ENCODE measurements around the gene ARHGEF3.
"Not testable (repeated sequence)": the region's sequence is repeated elsewhere in the genome, so short reads cannot be mapped to it uniquely, and the experiment has no call there.

The ARHGEF3 gene

DNA sequence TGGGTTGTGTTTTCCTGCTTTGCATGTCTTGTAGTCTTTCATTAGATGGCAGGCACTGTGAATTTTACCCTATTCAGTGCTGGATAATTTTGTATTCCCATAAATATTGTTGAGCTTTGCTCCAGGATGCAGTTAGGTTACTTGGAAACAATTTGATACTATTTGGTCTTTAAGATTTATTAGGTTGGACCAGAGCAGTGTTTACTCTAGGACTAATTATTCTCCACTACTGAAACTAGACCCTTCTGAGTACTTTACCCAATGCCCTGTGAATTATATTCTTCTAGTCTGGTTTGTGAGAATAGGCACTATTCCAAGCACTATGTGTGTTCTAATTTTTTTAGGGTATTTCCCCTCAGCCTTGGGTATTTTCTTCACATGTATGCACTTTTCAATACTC lies 80.9 kb downstream of the ARHGEF3 start:
- Histone ChIP-seq H3K36me3 (ENCODE audit: control insufficient read depth, insufficient read depth, low read length) (no peaks in the 10 kb centered on the region), H3K9ac (ENCODE audit: low read length) (no peak overlapping the region), H3K27ac (ENCODE audit: low read depth, low read length) (no peak overlapping the region), H3K4me1 (ENCODE audit: control insufficient read depth, insufficient read depth, low read length) (no peaks in the 10 kb centered on the region), H3K4me3 (ENCODE audit: low read length) (no peak overlapping the region), H3K27me3 (ENCODE audit: control insufficient read depth, insufficient read depth, low read length) (no peaks in the 10 kb centered on the region)

DNA sequence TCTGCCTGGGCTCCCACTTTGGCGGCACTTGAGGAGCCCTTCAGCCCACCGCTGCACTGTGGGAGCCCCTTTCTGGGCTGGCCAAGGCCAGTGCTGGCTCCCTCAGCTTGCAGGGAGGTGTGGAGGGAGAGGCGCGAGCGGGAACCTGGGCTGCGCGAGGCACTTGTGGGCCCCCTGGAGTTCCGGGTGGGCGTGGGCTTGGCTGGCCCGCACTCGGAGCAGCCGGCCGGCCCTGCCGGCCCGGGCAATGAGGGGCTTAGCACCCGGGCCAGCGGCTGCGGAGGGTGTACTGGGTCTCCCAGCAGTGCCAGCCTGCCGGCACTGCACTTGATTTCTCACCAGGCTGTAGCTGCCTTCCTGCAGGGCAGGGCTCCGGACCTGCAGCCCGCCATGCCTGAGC lies 82.9 kb downstream of the ARHGEF3 start:
- not testable (repeated sequence) for H3K4me1 ChIP-seq (ENCODE audit: control insufficient read depth, insufficient read depth, low read length); H3K9ac ChIP-seq (ENCODE audit: low read length); H3K36me3 ChIP-seq (ENCODE audit: control insufficient read depth, insufficient read depth, low read length)

DNA sequence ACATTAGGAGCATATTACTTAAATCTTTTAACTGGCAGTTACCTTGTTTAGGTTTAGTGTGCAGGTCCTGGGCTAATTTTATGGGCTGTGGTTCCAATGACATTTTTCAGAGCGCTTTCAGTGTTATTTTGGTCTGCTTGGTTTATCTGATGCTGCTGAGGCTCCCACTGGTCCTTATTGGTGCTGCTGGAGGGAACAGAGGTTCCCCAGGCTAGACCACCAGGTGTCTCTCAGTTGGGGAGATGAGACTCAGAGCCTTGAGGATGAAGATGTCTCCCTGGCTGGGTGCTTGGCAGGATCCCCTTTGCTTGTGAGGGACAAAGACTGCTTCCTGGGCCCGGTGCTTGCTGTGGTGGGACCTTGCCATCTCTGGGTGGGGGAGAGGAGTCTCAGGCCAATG lies 90.4 kb downstream of the ARHGEF3 start:
- H3K27me3 ChIP-seq (ENCODE audit: control insufficient read depth, insufficient read depth, low read length), result no peaks in the 10 kb centered on the region
- H3K27ac ChIP-seq (ENCODE audit: low read depth, low read length), result no peak overlapping the region
- no peak overlapping the region for H3K9ac ChIP-seq (ENCODE audit: low read length)
- H3K36me3 ChIP-seq (ENCODE audit: control insufficient read depth, insufficient read depth, low read length), result no peaks in the 10 kb centered on the region
- H3K4me1 ChIP-seq (ENCODE audit: control insufficient read depth, insufficient read depth, low read length), result no peaks in the 10 kb centered on the region
- no peak overlapping the region for H3K4me3 ChIP-seq (ENCODE audit: low read length)

More for the DNA sequence above, 82.9 kb downstream of the ARHGEF3 start:
- H3K27me3 ChIP-seq (ENCODE audit: control insufficient read depth, insufficient read depth, low read length); H3K27ac ChIP-seq (ENCODE audit: low read depth, low read length); H3K4me3 ChIP-seq (ENCODE audit: low read length): not testable (repeated sequence)

DNA sequence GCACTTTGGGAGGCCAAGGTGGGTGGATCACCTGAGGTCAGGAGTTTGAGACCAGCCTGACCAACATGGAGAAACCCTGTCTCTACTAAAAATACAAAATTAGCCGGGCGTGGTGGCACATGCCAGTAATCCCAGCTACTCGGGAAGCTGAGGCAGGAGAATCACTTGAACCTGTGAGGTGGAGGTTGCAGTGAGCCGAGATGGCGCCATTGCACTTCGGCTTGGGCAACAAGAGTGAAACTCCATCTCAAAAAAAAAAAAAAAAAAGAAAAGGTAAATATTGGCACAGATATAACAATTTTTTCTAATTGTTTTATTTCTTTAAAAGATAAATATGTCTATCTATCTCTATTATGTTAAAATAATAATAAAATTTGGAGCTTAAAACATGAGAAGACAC lies 94.3 kb downstream of the ARHGEF3 start:
- H3K27me3 ChIP-seq (ENCODE audit: control insufficient read depth, insufficient read depth, low read length); H3K9ac ChIP-seq (ENCODE audit: low read length); H3K27ac ChIP-seq (ENCODE audit: low read depth, low read length); H3K4me3 ChIP-seq (ENCODE audit: low read length); H3K4me1 ChIP-seq (ENCODE audit: control insufficient read depth, insufficient read depth, low read length); H3K36me3 ChIP-seq (ENCODE audit: control insufficient read depth, insufficient read depth, low read length): not testable (repeated sequence)

DNA sequence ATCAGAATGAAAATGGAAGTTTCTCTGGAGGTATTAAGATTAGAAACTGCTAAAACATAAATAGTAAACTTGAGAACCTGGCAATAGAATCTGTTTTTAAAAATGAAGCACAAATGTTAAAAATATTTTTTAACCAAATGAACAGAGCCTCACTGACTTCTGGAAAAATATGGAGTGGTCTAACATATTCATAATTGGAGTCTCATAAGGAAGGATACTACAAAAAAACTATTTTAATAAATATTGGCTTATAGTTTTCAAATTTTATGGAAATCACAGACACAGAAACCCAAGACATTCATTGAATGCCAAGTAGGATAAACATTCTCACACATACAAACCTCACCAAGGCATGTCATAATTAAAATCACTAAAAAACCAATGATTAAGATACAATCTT lies 95.1 kb downstream of the ARHGEF3 start:
- H3K9ac ChIP-seq (ENCODE audit: low read length), result no peak overlapping the region
- H3K27me3 ChIP-seq (ENCODE audit: control insufficient read depth, insufficient read depth, low read length), result no peaks in the 10 kb centered on the region
- no peak overlapping the region for H3K4me3 ChIP-seq (ENCODE audit: low read length)
- H3K27ac ChIP-seq (ENCODE audit: low read depth, low read length), result no peak overlapping the region
- peaks cover 2% of the 10 kb centered on the region for H3K4me1 ChIP-seq (ENCODE audit: control insufficient read depth, insufficient read depth, low read length)
- H3K36me3 ChIP-seq (ENCODE audit: control insufficient read depth, insufficient read depth, low read length), result no peaks in the 10 kb centered on the region

DNA sequence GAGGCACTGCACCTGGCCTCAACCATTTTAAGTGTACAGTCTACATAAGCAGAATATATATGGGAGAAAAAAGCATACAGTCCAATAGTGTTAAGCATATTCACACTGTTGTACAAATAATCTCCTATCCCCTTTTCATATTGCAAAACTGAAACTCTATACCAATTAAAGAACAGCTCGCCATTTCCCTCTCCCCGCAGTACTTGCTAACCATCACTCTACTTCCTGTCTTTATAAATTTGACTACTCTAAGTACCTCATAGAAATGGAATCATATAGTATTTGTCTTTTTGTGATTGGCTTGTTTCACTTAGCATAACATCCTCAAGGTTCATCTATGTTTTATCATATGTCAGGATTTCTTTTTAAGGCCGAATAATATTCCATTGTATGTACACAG lies 97.0 kb downstream of the ARHGEF3 start:
- Histone ChIP-seq H3K4me1 (ENCODE audit: control insufficient read depth, insufficient read depth, low read length) (peaks cover 2% of the 10 kb centered on the region), H3K27me3 (ENCODE audit: control insufficient read depth, insufficient read depth, low read length) (no peaks in the 10 kb centered on the region), H3K36me3 (ENCODE audit: control insufficient read depth, insufficient read depth, low read length) (no peaks in the 10 kb centered on the region), H3K4me3 (ENCODE audit: low read length) (no peak overlapping the region), H3K9ac (ENCODE audit: low read length) (no peak overlapping the region), H3K27ac (ENCODE audit: low read depth, low read length) (no peak overlapping the region)

DNA sequence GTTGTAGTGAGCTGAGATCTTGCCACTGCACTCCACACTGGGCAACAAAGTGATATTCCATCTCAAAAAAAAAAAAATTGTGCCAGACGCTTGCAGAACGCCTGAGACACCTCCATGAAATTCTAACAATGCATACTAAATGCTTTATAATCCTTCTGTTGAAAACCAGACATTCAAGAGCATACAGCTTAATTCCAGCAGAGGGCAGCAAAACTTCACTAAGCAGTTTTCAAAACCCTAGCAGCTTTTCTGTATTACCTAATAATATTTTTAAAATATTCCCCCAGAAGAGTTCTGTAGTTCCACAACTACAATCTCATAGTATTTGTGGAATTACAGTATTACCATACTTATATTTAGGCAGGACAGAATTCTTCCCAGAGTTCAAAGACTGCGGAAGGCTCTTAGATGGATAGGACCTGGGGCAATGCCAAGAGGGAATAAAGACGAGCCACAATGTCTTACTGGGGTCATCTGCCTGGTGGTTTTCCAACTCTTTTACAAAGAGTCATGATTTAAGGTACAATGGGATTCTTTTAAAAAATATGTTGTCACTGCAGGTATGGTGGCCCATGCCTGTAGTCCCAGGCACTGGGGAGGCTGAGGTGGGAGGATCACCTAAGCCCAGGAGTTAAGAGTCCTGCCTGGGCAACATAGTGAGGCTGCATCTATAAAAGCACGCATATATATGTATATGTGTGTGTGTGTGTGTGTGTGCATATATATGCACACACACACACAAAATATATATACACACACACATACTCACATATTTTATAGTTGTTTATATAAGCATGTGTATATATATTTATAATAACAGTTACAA lies 99.0 kb downstream of the ARHGEF3 start:
- H3K9ac ChIP-seq (ENCODE audit: low read length), result no peak overlapping the region
- H3K27ac ChIP-seq (ENCODE audit: low read depth, low read length), result no peak overlapping the region
- H3K4me3 ChIP-seq (ENCODE audit: low read length), result no peak overlapping the region

DNA sequence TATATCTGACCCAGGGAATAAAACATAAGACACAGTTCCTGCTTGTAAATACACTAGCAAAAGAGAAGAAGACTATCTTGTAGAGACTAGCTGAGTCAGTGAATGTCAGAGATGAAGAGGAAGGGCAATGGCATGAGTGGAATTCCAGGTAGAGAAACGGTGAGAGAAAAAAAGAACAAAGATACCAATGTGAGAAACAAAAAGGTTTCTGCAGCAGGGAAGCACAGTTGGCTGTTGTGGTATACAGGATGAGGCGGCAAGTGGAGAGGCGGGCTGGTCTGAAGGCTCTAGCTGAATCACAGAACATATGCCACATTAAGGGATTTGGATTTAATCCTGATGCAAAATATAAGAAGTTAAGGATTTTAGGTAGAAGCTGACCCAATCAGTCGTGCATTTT lies 101.6 kb downstream of the ARHGEF3 start:
- Histone ChIP-seq H3K27ac (ENCODE audit: low read depth, low read length) (no peak overlapping the region), H3K9ac (ENCODE audit: low read length) (no peak overlapping the region), H3K4me1 (ENCODE audit: control insufficient read depth, insufficient read depth, low read length) (peaks cover 2% of the 10 kb centered on the region), H3K36me3 (ENCODE audit: control insufficient read depth, insufficient read depth, low read length) (no peaks in the 10 kb centered on the region), H3K27me3 (ENCODE audit: control insufficient read depth, insufficient read depth, low read length) (no peaks in the 10 kb centered on the region), H3K4me3 (ENCODE audit: low read length) (no peak overlapping the region)

More for the DNA sequence above, 99.0 kb downstream of the ARHGEF3 start:
- Histone ChIP-seq H3K4me1 (ENCODE audit: control insufficient read depth, insufficient read depth, low read length) (peaks cover 2% of the 10 kb centered on the region), H3K36me3 (ENCODE audit: control insufficient read depth, insufficient read depth, low read length) (no peaks in the 10 kb centered on the region), H3K27me3 (ENCODE audit: control insufficient read depth, insufficient read depth, low read length) (no peaks in the 10 kb centered on the region)

DNA sequence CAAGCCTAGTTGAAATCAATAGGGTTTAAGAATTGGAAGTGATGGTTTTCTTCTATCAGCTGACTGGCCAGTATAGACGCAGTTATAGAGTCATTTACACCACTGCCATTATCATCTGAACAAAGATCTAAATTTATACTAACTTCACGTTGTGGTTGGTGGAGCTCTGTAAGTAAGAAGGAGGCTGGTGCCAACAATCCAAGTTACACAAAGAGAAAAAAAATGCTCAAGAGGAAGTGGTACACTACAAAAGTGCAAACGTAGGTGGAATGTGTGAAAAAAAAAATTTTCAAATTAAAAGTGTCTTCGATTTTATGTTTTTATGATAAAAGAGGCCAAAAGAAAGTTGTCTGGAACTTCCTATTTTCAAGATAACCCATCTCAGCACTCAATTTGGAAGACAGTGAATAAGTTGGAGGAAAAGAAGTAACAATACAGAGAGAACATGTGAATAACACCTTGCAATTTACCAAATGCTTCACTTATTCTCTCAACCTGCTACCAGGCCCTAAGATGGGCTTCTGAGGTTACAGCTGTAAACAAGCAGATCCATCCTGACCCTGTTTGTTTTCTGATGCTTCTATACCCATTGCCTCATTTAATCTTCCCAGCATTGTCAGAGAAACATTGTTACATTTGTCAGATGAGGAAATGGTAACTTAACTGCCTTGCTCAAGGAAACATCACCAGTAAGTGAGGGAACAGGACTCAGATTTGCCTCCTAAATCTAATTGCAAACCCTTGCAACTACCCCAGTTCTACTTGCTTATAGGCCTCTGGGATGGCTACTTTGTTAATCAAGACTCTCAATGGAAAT lies 106.7 kb downstream of the ARHGEF3 start:
- no peaks in the 10 kb centered on the region for H3K36me3 ChIP-seq (ENCODE audit: control insufficient read depth, insufficient read depth, low read length)
- H3K4me3 ChIP-seq (ENCODE audit: low read length), result no peak overlapping the region
- no peak overlapping the region for H3K27ac ChIP-seq (ENCODE audit: low read depth, low read length)
- no peak overlapping the region for H3K9ac ChIP-seq (ENCODE audit: low read length)
- H3K4me1 ChIP-seq (ENCODE audit: control insufficient read depth, insufficient read depth, low read length), result no peaks in the 10 kb centered on the region
- H3K27me3 ChIP-seq (ENCODE audit: control insufficient read depth, insufficient read depth, low read length), result no peaks in the 10 kb centered on the region

DNA sequence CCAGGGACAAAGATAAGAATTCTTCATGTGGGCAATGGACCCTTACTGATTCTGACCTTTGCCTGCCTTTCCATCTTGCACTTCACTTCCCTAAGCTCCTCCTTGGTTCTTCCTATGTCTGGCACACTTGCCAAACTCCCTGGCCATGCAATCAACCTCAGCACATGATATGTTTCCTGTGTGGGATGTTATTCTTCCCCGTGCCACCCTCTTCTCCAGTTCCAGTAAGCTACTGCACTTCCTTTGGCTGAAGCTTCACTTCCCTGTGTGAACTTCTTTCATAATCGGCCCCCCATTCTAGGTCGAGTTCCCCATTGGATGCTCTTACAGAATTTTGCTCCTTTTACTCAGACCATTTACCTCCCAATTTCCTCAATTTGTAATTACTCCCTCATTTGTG lies 108.0 kb downstream of the ARHGEF3 start:
- Histone ChIP-seq H3K27ac (ENCODE audit: low read depth, low read length) (no peak overlapping the region), H3K27me3 (ENCODE audit: control insufficient read depth, insufficient read depth, low read length) (no peaks in the 10 kb centered on the region), H3K9ac (ENCODE audit: low read length) (no peak overlapping the region), H3K4me1 (ENCODE audit: control insufficient read depth, insufficient read depth, low read length) (no peaks in the 10 kb centered on the region), H3K4me3 (ENCODE audit: low read length) (no peak overlapping the region), H3K36me3 (ENCODE audit: control insufficient read depth, insufficient read depth, low read length) (no peaks in the 10 kb centered on the region)

DNA sequence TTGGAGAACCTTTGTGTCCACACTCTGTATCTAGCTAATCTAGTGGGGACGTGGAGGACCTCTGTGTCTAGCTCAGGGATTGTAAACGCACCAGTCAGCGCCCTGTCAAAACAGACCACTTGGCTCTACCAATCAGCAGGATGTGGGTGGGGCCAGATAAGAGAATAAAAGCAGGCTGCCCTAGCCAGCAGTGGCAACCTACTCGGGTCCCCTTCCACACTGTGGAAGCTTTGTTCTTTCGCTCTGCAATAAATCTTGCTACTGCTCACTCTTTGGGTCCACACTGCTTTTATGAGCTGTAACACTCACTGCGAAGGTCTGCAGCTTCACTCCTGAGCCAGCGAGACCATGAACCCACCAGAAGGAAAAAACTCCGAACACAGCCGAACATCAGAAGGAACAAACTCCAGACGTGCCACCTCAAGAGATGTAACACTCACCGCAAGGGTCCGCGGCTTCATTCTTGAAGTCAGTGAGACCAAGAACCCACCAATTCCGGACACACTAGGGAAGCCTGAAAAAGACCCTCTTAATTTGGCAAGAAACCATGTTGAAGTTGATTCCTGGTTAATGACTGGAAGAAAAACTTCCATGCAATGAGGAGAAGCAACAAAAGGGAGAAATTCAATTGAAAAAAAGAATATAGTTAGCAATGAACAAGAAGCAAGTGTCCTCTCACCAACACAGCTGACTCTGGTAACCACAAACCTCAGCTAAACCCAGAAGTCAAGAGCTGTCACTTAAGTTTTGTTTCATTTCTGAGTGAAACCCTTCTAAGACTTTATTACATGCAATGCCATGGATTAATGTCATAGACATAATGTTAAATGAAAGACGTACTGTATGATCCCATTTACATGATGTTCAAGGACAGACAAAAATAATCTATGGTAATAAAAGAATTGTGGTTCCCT lies 109.0 kb downstream of the ARHGEF3 start:
- not testable (repeated sequence) for H3K4me1 ChIP-seq (ENCODE audit: control insufficient read depth, insufficient read depth, low read length); H3K36me3 ChIP-seq (ENCODE audit: control insufficient read depth, insufficient read depth, low read length); H3K4me3 ChIP-seq (ENCODE audit: low read length); H3K27me3 ChIP-seq (ENCODE audit: control insufficient read depth, insufficient read depth, low read length); H3K27ac ChIP-seq (ENCODE audit: low read depth, low read length); H3K9ac ChIP-seq (ENCODE audit: low read length)

DNA sequence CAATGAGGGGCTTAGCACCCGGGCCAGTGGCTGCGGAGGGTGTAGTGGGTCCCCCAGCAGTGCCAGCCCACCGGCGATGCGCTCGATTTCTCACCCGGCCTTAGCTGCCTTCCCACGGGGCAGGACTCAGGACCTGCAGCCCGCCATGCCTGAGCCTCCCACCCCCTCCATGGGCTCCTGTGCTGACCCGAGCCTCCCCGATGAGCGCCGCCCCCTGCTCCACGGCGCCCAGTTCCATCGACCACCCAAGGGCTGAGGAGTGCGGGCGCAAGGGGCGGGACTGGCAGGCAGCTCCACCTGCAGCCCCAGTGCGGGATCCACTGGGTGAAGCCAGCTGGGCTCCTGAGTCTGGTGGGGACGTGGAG lies 109.8 kb downstream of the ARHGEF3 start:
- H3K27me3 ChIP-seq (ENCODE audit: control insufficient read depth, insufficient read depth, low read length); H3K9ac ChIP-seq (ENCODE audit: low read length); H3K4me1 ChIP-seq (ENCODE audit: control insufficient read depth, insufficient read depth, low read length); H3K36me3 ChIP-seq (ENCODE audit: control insufficient read depth, insufficient read depth, low read length); H3K27ac ChIP-seq (ENCODE audit: low read depth, low read length); H3K4me3 ChIP-seq (ENCODE audit: low read length): not testable (repeated sequence)
